ENCODE measurements around the gene NUMB.

- no peak for TF ChIP-seq POLR2A (IDR thresholded peaks at IDR 0.05)
- no peak for TF ChIP-seq CTCF (IDR thresholded peaks at IDR 0.05)
Observed at GRCh38 chr14:73233564-73233963, 224.8 kb downstream of the NUMB start.
